ENCODE results near the gene C1orf35. TPM values are rescaled to one million over a fixed set of nuclear protein-coding genes. Genes with fewer than 3 reads are reported as not detected.

C1orf35 gene
- total and polyA plus RNA-seq, 2 of the 8 experiments (the other 6 are each of a cell fraction or from before 2014, with no cell fraction given) = 18.6 to 19.9 TPM

DNA sequence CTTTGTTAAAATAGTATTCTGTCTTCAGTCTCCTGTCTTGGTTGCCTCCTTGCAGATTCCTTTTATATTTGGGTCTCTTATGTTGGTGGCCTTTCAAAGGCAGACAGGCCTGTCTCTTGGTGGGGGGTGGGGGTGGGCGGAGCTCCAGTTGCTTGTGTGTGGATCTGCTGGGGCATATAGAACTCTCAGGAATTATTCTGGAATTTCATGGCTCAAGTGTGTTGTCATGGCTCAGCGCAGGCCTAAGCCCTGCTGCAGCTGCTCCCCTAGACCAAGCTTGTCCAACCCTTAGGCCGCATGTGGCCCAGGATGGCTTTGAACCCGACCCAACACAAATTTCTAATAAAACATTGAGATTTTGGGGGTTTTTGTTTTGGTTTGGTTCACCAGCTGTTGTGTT lies 8.0 kb downstream of the C1orf35 start (continued):
- TF ChIP-seq, protein P1, sequence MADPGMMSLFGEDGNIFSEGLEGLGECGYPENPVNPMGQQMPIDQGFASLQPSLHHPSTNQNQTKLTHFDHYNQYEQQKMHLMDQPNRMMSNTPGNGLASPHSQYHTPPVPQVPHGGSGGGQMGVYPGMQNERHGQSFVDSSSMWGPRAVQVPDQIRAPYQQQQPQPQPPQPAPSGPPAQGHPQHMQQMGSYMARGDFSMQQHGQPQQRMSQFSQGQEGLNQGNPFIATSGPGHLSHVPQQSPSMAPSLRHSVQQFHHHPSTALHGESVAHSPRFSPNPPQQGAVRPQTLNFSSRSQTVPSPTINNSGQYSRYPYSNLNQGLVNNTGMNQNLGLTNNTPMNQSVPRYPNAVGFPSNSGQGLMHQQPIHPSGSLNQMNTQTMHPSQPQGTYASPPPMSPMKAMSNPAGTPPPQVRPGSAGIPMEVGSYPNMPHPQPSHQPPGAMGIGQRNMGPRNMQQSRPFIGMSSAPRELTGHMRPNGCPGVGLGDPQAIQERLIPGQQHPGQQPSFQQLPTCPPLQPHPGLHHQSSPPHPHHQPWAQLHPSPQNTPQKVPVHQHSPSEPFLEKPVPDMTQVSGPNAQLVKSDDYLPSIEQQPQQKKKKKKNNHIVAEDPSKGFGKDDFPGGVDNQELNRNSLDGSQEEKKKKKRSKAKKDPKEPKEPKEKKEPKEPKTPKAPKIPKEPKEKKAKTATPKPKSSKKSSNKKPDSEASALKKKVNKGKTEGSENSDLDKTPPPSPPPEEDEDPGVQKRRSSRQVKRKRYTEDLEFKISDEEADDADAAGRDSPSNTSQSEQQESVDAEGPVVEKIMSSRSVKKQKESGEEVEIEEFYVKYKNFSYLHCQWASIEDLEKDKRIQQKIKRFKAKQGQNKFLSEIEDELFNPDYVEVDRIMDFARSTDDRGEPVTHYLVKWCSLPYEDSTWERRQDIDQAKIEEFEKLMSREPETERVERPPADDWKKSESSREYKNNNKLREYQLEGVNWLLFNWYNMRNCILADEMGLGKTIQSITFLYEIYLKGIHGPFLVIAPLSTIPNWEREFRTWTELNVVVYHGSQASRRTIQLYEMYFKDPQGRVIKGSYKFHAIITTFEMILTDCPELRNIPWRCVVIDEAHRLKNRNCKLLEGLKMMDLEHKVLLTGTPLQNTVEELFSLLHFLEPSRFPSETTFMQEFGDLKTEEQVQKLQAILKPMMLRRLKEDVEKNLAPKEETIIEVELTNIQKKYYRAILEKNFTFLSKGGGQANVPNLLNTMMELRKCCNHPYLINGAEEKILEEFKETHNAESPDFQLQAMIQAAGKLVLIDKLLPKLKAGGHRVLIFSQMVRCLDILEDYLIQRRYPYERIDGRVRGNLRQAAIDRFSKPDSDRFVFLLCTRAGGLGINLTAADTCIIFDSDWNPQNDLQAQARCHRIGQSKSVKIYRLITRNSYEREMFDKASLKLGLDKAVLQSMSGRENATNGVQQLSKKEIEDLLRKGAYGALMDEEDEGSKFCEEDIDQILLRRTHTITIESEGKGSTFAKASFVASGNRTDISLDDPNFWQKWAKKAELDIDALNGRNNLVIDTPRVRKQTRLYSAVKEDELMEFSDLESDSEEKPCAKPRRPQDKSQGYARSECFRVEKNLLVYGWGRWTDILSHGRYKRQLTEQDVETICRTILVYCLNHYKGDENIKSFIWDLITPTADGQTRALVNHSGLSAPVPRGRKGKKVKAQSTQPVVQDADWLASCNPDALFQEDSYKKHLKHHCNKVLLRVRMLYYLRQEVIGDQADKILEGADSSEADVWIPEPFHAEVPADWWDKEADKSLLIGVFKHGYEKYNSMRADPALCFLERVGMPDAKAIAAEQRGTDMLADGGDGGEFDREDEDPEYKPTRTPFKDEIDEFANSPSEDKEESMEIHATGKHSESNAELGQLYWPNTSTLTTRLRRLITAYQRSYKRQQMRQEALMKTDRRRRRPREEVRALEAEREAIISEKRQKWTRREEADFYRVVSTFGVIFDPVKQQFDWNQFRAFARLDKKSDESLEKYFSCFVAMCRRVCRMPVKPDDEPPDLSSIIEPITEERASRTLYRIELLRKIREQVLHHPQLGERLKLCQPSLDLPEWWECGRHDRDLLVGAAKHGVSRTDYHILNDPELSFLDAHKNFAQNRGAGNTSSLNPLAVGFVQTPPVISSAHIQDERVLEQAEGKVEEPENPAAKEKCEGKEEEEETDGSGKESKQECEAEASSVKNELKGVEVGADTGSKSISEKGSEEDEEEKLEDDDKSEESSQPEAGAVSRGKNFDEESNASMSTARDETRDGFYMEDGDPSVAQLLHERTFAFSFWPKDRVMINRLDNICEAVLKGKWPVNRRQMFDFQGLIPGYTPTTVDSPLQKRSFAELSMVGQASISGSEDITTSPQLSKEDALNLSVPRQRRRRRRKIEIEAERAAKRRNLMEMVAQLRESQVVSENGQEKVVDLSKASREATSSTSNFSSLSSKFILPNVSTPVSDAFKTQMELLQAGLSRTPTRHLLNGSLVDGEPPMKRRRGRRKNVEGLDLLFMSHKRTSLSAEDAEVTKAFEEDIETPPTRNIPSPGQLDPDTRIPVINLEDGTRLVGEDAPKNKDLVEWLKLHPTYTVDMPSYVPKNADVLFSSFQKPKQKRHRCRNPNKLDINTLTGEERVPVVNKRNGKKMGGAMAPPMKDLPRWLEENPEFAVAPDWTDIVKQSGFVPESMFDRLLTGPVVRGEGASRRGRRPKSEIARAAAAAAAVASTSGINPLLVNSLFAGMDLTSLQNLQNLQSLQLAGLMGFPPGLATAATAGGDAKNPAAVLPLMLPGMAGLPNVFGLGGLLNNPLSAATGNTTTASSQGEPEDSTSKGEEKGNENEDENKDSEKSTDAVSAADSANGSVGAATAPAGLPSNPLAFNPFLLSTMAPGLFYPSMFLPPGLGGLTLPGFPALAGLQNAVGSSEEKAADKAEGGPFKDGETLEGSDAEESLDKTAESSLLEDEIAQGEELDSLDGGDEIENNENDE (IDR thresholded peaks at IDR 0.05; ENCODE audit: insufficient replicate concordance, low read length) = no peak
- no peak for TF ChIP-seq TAF1 (IDR thresholded peaks at IDR 0.05; ENCODE audit: low read depth, low read length)
- no peak for TF ChIP-seq SIX5 (IDR thresholded peaks at IDR 0.05; ENCODE audit: low read depth, low read length)
- no peak for TF ChIP-seq JUND (IDR thresholded peaks at IDR 0.05; ENCODE audit: low read length)
- TF ChIP-seq SUZ12 (IDR thresholded peaks at IDR 0.05; ENCODE audit: low read length) = no peak
- TF ChIP-seq PHF8 (conservative IDR thresholded peaks at IDR 0.05; ENCODE audit: low read depth, low read length) = no peak
